Stomach (tissue), 4 donors: ENCODE results near the gene TFF2.

Experiments
- EP300 ChIP-seq: sonication (generic); formaldehyde crosslinking; IDR thresholded peaks from one replicate; pipeline ENCODE4 v1.6.1; 2017; ENCODE audit warnings: antibody characterized with exemption
- POLR2A ChIP-seq, 4 donors: fragments of 450-650 bp; IDR thresholded peaks; one replicate each; pipeline ENCODE4 v1.6.1; 2016; ENCODE audit warnings: antibody characterized with exemption in 4 of 4, control low read depth in 2 of 4, mild to moderate bottlenecking in 1 of 4, moderate library complexity in 1 of 4
- POLR2AphosphoS5 ChIP-seq, 3 donors: sonication (generic); formaldehyde crosslinking; IDR thresholded peaks; one replicate each; pipeline ENCODE4 v1.6.1; 2016; ENCODE audit warnings: antibody characterized with exemption in 3 of 3
- TF ChIP-seq, protein P1 (sequence below), 7 experiments: fragments of 450-650 bp in 4 of 7; fragments of 200-600 bp in 3 of 7; sonication (generic) in 3 of 7; IDR thresholded peaks; one replicate each; pipeline ENCODE4 v1.5.1; 2016 to 2019; ENCODE audit warnings: antibody characterized with exemption in 7 of 7, control low read depth in 2 of 7, mild to moderate bottlenecking in 1 of 7

DNA sequence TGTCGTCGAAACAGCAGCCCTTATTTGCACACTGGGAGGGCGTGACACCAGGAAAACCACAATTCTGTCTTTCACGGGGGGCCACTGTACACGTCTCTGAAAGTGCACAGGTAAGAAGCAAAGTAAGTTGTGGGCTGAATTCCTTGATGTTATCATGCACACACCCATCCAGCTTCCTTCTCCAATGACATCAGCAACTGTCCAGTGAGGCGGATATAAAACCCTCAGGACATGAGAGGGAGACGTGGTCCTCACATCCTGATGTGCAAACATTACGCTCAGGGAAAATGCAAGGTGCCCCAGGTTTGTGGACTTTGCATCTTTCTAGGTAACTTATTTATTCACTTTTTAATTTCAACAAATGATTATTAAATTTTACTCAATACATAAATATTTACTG is 12.5 kb upstream of the TFF2 start:
- TF ChIP-seq POLR2AphosphoS5 (IDR thresholded peaks at IDR 0.05) (peak in 1 of 3 donors; percentile 57), POLR2A (IDR thresholded peaks at IDR 0.05) (no peak), EP300 (no peak)
- TF ChIP-seq, protein P1, sequence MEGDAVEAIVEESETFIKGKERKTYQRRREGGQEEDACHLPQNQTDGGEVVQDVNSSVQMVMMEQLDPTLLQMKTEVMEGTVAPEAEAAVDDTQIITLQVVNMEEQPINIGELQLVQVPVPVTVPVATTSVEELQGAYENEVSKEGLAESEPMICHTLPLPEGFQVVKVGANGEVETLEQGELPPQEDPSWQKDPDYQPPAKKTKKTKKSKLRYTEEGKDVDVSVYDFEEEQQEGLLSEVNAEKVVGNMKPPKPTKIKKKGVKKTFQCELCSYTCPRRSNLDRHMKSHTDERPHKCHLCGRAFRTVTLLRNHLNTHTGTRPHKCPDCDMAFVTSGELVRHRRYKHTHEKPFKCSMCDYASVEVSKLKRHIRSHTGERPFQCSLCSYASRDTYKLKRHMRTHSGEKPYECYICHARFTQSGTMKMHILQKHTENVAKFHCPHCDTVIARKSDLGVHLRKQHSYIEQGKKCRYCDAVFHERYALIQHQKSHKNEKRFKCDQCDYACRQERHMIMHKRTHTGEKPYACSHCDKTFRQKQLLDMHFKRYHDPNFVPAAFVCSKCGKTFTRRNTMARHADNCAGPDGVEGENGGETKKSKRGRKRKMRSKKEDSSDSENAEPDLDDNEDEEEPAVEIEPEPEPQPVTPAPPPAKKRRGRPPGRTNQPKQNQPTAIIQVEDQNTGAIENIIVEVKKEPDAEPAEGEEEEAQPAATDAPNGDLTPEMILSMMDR (IDR thresholded peaks at IDR 0.05) = no peak
